HG03066 (cell line): Measurements from ENCODE around the gene MRPS27.

Experiments used
- ATAC-seq: cut with Tn5 transposase; IDR thresholded peaks from one replicate; pipeline ENCODE4 v1.9.1; 2021; ENCODE audit warnings: low read depth; ENCODE audit not compliant: unreplicated experiment

Gene MRPS27

GRCh38 chr5:72319976-72320752, at the start of gene MRPS27, which contains the start of gene PTCD2:
Gene MRPS27, minus strand, starts transcription at chr5:72320240. Its CDS starts 19 bp downstream, at chr5:72320221.
Gene PTCD2, plus strand, starts transcription at chr5:72320373. Its CDS starts 10 bp downstream, at chr5:72320383.
- peak; percentile 99 for ATAC-seq

GRCh38 chr5:72369711-72370110, 49.7 kb upstream of the MRPS27 start:
- ATAC-seq = no peak

- no peak for ATAC-seq
Observed at GRCh38 chr5:72369301-72369700, 49.3 kb upstream of the MRPS27 start.

GRCh38 chr5:72368271-72368670, 48.2 kb upstream of the MRPS27 start:
- no peak for ATAC-seq

- ATAC-seq = peak; percentile 79
Observed at GRCh38 chr5:72366324-72366976, 46.4 kb upstream of the MRPS27 start.

GRCh38 chr5:72364951-72365350, 44.9 kb upstream of the MRPS27 start:
- ATAC-seq = no peak

GRCh38 chr5:72364171-72364570, 44.1 kb upstream of the MRPS27 start:
- ATAC-seq = no peak

GRCh38 chr5:72363166-72363802, 43.2 kb upstream of the MRPS27 start:
- ATAC-seq = no peak

GRCh38 chr5:72359886-72360285, 39.8 kb upstream of the MRPS27 start:
- no peak for ATAC-seq

GRCh38 chr5:72358925-72359324, 38.9 kb upstream of the MRPS27 start:
- no peak for ATAC-seq

GRCh38 chr5:72356361-72356760, 36.3 kb upstream of the MRPS27 start:
- ATAC-seq = no peak

GRCh38 chr5:72355706-72356299, 35.8 kb upstream of the MRPS27 start:
- no peak for ATAC-seq

GRCh38 chr5:72353046-72353445, 33.0 kb upstream of the MRPS27 start:
- no peak for ATAC-seq

GRCh38 chr5:72352616-72353015, 32.6 kb upstream of the MRPS27 start:
- no peak for ATAC-seq

GRCh38 chr5:72351376-72351775, 31.3 kb upstream of the MRPS27 start:
- ATAC-seq = no peak

GRCh38 chr5:72347801-72348308, 27.8 kb upstream of the MRPS27 start:
- ATAC-seq = no peak

- no peak for ATAC-seq
Observed at GRCh38 chr5:72346398-72346797, 26.4 kb upstream of the MRPS27 start.

GRCh38 chr5:72338689-72339209, 18.7 kb upstream of the MRPS27 start:
- ATAC-seq = no peak

- no peak for ATAC-seq
Observed at GRCh38 chr5:72337159-72337558, 17.1 kb upstream of the MRPS27 start.

- no peak for ATAC-seq
Observed at GRCh38 chr5:72330712-72331111, 10.7 kb upstream of the MRPS27 start.

- no peak for ATAC-seq
Observed at GRCh38 chr5:72328172-72328571, 8.1 kb upstream of the MRPS27 start.
